Measurements from ENCODE around the gene STK39. TPM values are rescaled to one million over a fixed set of nuclear protein-coding genes. Genes with fewer than 3 reads are reported as not detected.

STK39 gene
- polyA plus RNA-seq, 1 donor (not counting 4 experiments of a cell fraction or from before 2014, with no cell fraction given) = 20.7 TPM

GRCh38 chr2:167964650-167965413 is 282.6 kb downstream of the STK39 start:
- Histone ChIP-seq H3K4me1 (ENCODE audit: control insufficient read depth, extremely low read depth, insufficient read depth, low read length) (peaks cover 4% of the 10 kb centered on the region), H3K27me3 (ENCODE audit: control insufficient read depth, extremely low read depth, insufficient read depth, low read length) (no peaks in the 10 kb centered on the region), H3K79me2 (ENCODE audit: control insufficient read depth, insufficient read depth, low read length) (no peaks in the 10 kb centered on the region), H3K9me1 (ENCODE audit: control insufficient read depth, extremely low read depth, insufficient read depth, low read length) (no peaks in the 10 kb centered on the region), H3K27ac (ENCODE audit: control insufficient read depth, insufficient read depth, low read length) (no peak overlapping the region), H3K4me2 (ENCODE audit: control insufficient read depth, extremely low read depth, insufficient read depth, low read depth, low read length) (no peak overlapping the region), H3K36me3 (ENCODE audit: control insufficient read depth in 2 of 2, extremely low read depth in 1 of 2, insufficient read depth in 2 of 2, low read length in 2 of 2) (peaks cover 0 to 2% of the 10 kb centered on the region in 2 experiments), H3K9me3 (ENCODE audit: control insufficient read depth, low read depth, low read length) (no peaks in the 10 kb centered on the region), H3K4me3 (ENCODE audit: control insufficient read depth in 2 of 3, extremely low read depth in 1 of 3, insufficient read depth in 2 of 3, low read depth in 1 of 3, low read length in 3 of 3) (no peak overlapping the region), H2AFZ (ENCODE audit: control insufficient read depth, low read length) (no peak overlapping the region), H3K9ac (ENCODE audit: control insufficient read depth, extremely low read depth, insufficient read depth, low read length) (no peak overlapping the region), H4K20me1 (ENCODE audit: control insufficient read depth, extremely low read depth, insufficient read depth, low read length) (no peaks in the 10 kb centered on the region)
- TF ChIP-seq EZH2 (IDR thresholded peaks at IDR 0.05; ENCODE audit: low read length) (no peak), CTCF (optimal IDR thresholded peaks at IDR 0.05 in 1 of 3, IDR thresholded peaks at IDR 0.05 in 1 of 3, conservative IDR thresholded peaks at IDR 0.05 in 1 of 3; ENCODE audit: extremely low read depth in 1 of 3, insufficient read depth in 2 of 3, low read length in 3 of 3) (peak in 1 of 3 experiments; percentile 10)
- no peak for FAIRE-seq
- dilution Hi-C loops (cut with MboI; ENCODE audit: extremely low pct_ligation_motif_present, low sequenced_read_pairs) = no loop called here
- no peak for DNase-seq (ENCODE audit: low read depth, low spot score)

DNA sequence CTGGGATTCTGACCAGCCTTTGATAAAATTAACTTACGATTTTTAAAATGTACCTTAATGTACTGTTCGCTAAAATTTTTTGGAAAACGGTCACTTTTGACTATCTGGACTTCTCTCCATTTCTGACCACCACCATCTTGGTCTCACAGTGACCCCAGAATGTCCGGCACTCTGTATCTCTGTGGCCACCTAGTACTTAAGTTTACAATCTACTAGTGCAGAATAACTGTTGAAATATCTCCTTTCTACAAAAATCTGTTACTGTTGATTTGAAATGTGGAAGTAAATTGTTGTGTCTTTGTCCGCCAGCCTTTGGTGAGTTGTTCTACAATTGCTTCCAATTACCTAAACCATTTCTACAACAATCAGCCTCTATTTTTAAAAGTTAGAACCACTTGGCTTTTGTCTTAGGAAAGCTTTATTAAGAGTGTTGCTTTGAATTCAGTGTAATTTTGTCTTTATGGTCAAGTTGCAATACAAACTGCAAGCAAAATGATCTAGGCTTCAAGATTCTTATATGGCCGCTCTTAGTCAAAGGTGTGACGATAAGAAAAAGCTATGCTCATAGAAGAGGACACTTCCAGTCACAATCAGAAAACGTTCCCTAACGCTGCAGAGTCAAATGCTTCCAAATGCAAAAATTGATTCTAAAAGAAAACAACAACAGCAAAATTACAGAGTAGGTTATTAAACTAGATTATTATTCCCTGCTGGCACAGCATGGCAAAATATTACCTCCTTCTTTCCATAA is 283.3 kb downstream of the STK39 start:
- peaks cover 0 to 2% of the 10 kb centered on the region in 2 experiments for H3K36me3 ChIP-seq (ENCODE audit: control insufficient read depth in 2 of 2, extremely low read depth in 1 of 2, insufficient read depth in 2 of 2, low read length in 2 of 2)
- H3K27me3 ChIP-seq (ENCODE audit: control insufficient read depth, extremely low read depth, insufficient read depth, low read length) = no peaks in the 10 kb centered on the region
- no peak for TF ChIP-seq CTCF (optimal IDR thresholded peaks at IDR 0.05 in 1 of 3, IDR thresholded peaks at IDR 0.05 in 1 of 3, conservative IDR thresholded peaks at IDR 0.05 in 1 of 3; ENCODE audit: extremely low read depth in 1 of 3, insufficient read depth in 2 of 3, low read length in 3 of 3)
- TF ChIP-seq EZH2 (IDR thresholded peaks at IDR 0.05; ENCODE audit: low read length) = no peak
- dilution Hi-C loops (cut with MboI; ENCODE audit: extremely low pct_ligation_motif_present, low sequenced_read_pairs) = no loop called here
- DNase-seq (ENCODE audit: low read depth, low spot score) (no peak), FAIRE-seq (no peak)
- H3K4me1 ChIP-seq (ENCODE audit: control insufficient read depth, extremely low read depth, insufficient read depth, low read length) = peaks cover 4% of the 10 kb centered on the region
- H3K27ac ChIP-seq (ENCODE audit: control insufficient read depth, insufficient read depth, low read length) = no peak overlapping the region
- H2AFZ ChIP-seq (ENCODE audit: control insufficient read depth, low read length) = no peak overlapping the region
- H3K4me2 ChIP-seq (ENCODE audit: control insufficient read depth, extremely low read depth, insufficient read depth, low read depth, low read length) = no peak overlapping the region
- no peak overlapping the region for H3K9ac ChIP-seq (ENCODE audit: control insufficient read depth, extremely low read depth, insufficient read depth, low read length)
- no peaks in the 10 kb centered on the region for H3K79me2 ChIP-seq (ENCODE audit: control insufficient read depth, insufficient read depth, low read length)
- H3K9me3 ChIP-seq (ENCODE audit: control insufficient read depth, low read depth, low read length) = no peaks in the 10 kb centered on the region
- no peaks in the 10 kb centered on the region for H3K9me1 ChIP-seq (ENCODE audit: control insufficient read depth, extremely low read depth, insufficient read depth, low read length)
- no peaks in the 10 kb centered on the region for H4K20me1 ChIP-seq (ENCODE audit: control insufficient read depth, extremely low read depth, insufficient read depth, low read length)
- no peak overlapping the region for H3K4me3 ChIP-seq (ENCODE audit: control insufficient read depth in 2 of 3, extremely low read depth in 1 of 3, insufficient read depth in 2 of 3, low read depth in 1 of 3, low read length in 3 of 3)
